Astrocyte (in vitro differentiated cells and primary cell): ENCODE measurements around the gene KCNMB2. TPM values are rescaled to one million over a fixed set of nuclear protein-coding genes. Genes with fewer than 3 reads are reported as not detected.

Source experiments
- DNase-seq: peaks from one replicate; pipeline ENCODE4 v3.0.0-alpha.2; 2010; ENCODE audit warnings: low read depth
- FAIRE-seq: peaks from 2 replicates; lab custom pipeline; 2011; peaks lifted over from hg19 to GRCh38; lab: Jason Lieb, UNC
- H2AFZ ChIP-seq: 2 replicates; pipeline ENCODE4 v1.6.0; 2012; ENCODE audit warnings: low read depth, low read length, inconsistent platforms
- H3K27ac ChIP-seq: 2 replicates; pipeline ENCODE4 v1.5.1; 2011; ENCODE audit warnings: low read depth, low read length, inconsistent platforms
- H3K27me3 ChIP-seq: 2 replicates; pipeline ENCODE4 v1.6.0; 2011; ENCODE audit warnings: low read length, inconsistent platforms; ENCODE audit not compliant: insufficient read depth
- H3K36me3 ChIP-seq: 2 replicates; pipeline ENCODE4 v1.5.1; 2011; ENCODE audit warnings: low read length, inconsistent platforms; ENCODE audit not compliant: insufficient read depth
- H3K4me1 ChIP-seq: 2 replicates; pipeline ENCODE4 v1.5.1; 2011; ENCODE audit warnings: low read length, inconsistent platforms; ENCODE audit not compliant: insufficient read depth
- H3K4me2 ChIP-seq: 2 replicates; pipeline ENCODE4 v1.6.0; 2012; ENCODE audit warnings: low read length, inconsistent platforms
- H3K4me3 ChIP-seq: 2 replicates; pipeline ENCODE4 v1.5.1; 2011; ENCODE audit warnings: low read depth, mild to moderate bottlenecking, low read length, inconsistent platforms; ENCODE audit not compliant: insufficient read depth
- H3K79me2 ChIP-seq: 2 replicates; pipeline ENCODE4 v1.6.0; 2012; ENCODE audit warnings: mild to moderate bottlenecking, low read length, inconsistent platforms; ENCODE audit not compliant: insufficient read depth
- H3K9ac ChIP-seq: 2 replicates; pipeline ENCODE4 v1.6.0; 2012; ENCODE audit warnings: mild to moderate bottlenecking, low read length, inconsistent platforms
- H3K9me3 ChIP-seq: 2 replicates; pipeline ENCODE4 v1.5.1; 2012; ENCODE audit warnings: low read depth, mild to moderate bottlenecking, low read length, inconsistent platforms; ENCODE audit not compliant: insufficient read depth
- H4K20me1 ChIP-seq: 2 replicates; pipeline ENCODE4 v1.6.0; 2012; ENCODE audit warnings: low read length, inconsistent platforms; ENCODE audit not compliant: insufficient read depth
- H3K27ac Mint-ChIP-seq: one replicate; pipeline ENCODE4 v1.8.0; 2021; ENCODE audit warnings: mild to moderate bottlenecking, mixed read lengths; ENCODE audit not compliant: unreplicated experiment
- H3K27me3 Mint-ChIP-seq: one replicate; pipeline ENCODE4 v1.8.0; 2021; ENCODE audit warnings: low read depth, mixed read lengths; ENCODE audit not compliant: unreplicated experiment
- H3K36me3 Mint-ChIP-seq: one replicate; pipeline ENCODE4 v1.8.0; 2021; ENCODE audit warnings: low read depth, mixed read lengths; ENCODE audit not compliant: unreplicated experiment
- H3K4me1 Mint-ChIP-seq: one replicate; pipeline ENCODE4 v1.8.0; 2021; ENCODE audit warnings: low read depth, mixed read lengths; ENCODE audit not compliant: unreplicated experiment
- H3K4me3 Mint-ChIP-seq: one replicate; pipeline ENCODE4 v1.8.0; 2021; ENCODE audit warnings: mild to moderate bottlenecking, moderate library complexity, mixed read lengths; ENCODE audit not compliant: unreplicated experiment
- H3K9me3 Mint-ChIP-seq: one replicate; pipeline ENCODE4 v1.8.0; 2021; ENCODE audit warnings: mild to moderate bottlenecking, mixed read lengths; ENCODE audit not compliant: unreplicated experiment
- EZH2 ChIP-seq: IDR thresholded peaks from 2 replicates; pipeline ENCODE4 v1.6.1; 2012; ENCODE audit warnings: mild to moderate bottlenecking, low read length, inconsistent platforms; ENCODE audit not compliant: insufficient read depth
- total RNA-seq: library from RNA; stranded (reverse); gene quantifications from 2 replicates; pipeline ENCODE4 v1.2.1, GENCODE V29; 2021
- TF ChIP-seq, protein P1 (sequence below): IDR thresholded peaks from 2 replicates; pipeline ENCODE4 v1.5.1; 2011; ENCODE audit warnings: low read depth, mild to moderate bottlenecking, inconsistent platforms, low read length, moderate library complexity; ENCODE audit not compliant: insufficient read depth

The KCNMB2 gene
- total RNA-seq, 1 donor from 2014 or later = not detected

DNA sequence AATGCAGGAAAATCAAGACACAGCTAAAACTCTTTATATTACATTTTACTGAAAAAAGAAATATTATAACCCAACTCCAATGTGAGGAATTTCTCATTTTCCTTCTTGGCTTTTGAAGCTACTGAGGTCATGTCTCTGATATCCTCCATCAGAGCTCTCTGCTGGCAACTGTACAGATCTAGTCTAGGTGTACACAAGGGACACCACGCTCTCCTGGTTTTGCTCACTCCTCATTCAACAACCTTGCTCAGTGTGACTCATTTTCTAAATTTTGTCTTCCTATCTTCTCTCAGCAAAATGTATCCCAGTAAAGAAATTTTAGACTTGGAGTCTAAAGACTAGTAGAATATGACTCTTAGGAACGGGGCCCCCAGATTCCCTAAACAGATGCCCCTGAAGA, 144.3 kb downstream of the KCNMB2 start:
- Histone ChIP-seq H3K27ac (no peak overlapping the region), H3K27me3 (no peaks in the 10 kb centered on the region), H2AFZ (no peak overlapping the region), H3K4me3 (no peak overlapping the region), H3K4me1 (no peaks in the 10 kb centered on the region), H3K4me2 (no peak overlapping the region), H4K20me1 (no peaks in the 10 kb centered on the region), H3K79me2 (no peaks in the 10 kb centered on the region), H3K9ac (no peak overlapping the region), H3K9me3 (peaks cover 3% of the 10 kb centered on the region), H3K36me3 (no peaks in the 10 kb centered on the region)
- no peak overlapping the region for H3K4me3 Mint-ChIP-seq
- no peaks in the 10 kb centered on the region for H3K36me3 Mint-ChIP-seq
- TF ChIP-seq, protein P1, sequence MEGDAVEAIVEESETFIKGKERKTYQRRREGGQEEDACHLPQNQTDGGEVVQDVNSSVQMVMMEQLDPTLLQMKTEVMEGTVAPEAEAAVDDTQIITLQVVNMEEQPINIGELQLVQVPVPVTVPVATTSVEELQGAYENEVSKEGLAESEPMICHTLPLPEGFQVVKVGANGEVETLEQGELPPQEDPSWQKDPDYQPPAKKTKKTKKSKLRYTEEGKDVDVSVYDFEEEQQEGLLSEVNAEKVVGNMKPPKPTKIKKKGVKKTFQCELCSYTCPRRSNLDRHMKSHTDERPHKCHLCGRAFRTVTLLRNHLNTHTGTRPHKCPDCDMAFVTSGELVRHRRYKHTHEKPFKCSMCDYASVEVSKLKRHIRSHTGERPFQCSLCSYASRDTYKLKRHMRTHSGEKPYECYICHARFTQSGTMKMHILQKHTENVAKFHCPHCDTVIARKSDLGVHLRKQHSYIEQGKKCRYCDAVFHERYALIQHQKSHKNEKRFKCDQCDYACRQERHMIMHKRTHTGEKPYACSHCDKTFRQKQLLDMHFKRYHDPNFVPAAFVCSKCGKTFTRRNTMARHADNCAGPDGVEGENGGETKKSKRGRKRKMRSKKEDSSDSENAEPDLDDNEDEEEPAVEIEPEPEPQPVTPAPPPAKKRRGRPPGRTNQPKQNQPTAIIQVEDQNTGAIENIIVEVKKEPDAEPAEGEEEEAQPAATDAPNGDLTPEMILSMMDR = no peak
- no peak for TF ChIP-seq EZH2
- FAIRE-seq (no peak), DNase-seq (no peak)
- peaks cover 9% of the 10 kb centered on the region for H3K27me3 Mint-ChIP-seq
- H3K27ac Mint-ChIP-seq = no peak overlapping the region
- no peaks in the 10 kb centered on the region for H3K4me1 Mint-ChIP-seq
- no peaks in the 10 kb centered on the region for H3K9me3 Mint-ChIP-seq

DNA sequence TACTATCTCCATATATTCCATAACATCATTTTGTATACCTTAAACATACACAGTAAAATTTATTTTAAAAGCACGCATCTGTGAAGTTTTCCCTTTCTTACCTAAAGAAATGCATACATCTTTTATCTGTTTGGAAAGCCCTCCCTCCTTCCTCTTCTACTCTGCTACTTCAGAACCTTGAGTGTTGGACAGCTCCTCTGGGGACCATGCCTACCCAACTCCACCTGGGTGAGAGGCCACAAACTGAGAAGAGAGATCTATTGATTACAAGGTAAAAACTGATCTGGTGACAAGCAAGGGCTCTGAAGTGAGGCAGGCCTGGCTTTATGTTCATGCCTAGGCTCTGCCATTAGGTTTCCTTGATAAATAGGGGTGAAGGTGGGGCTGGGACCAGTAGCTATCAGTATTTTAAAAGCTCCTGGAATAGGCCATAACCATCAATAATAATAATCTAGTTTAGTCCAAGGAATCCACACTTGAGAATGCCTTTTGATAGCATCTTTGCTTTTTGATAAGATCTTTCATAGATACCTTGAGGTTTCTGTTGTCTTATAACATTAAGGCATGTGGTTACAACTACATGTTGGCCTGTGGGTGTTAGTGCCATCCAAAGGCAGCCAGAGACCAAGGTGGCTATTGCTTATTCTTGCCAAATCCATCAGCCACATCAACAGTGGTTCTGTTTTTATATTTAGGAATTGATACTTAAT, 148.8 kb downstream of the KCNMB2 start:
- Histone ChIP-seq H3K4me2 (no peak overlapping the region), H3K4me1 (no peaks in the 10 kb centered on the region), H3K79me2 (no peaks in the 10 kb centered on the region), H3K4me3 (no peak overlapping the region), H3K27ac (no peak overlapping the region), H4K20me1 (no peaks in the 10 kb centered on the region), H3K9me3 (peaks cover 3% of the 10 kb centered on the region), H3K9ac (no peak overlapping the region), H2AFZ (no peak overlapping the region), H3K36me3 (no peaks in the 10 kb centered on the region), H3K27me3 (no peaks in the 10 kb centered on the region)
- Mint-ChIP-seq H3K36me3 (no peaks in the 10 kb centered on the region), H3K4me1 (no peaks in the 10 kb centered on the region), H3K27ac (no peak overlapping the region), H3K4me3 (no peak overlapping the region), H3K9me3 (no peaks in the 10 kb centered on the region), H3K27me3 (peaks cover 3% of the 10 kb centered on the region)
- no peak for TF ChIP-seq EZH2
- TF ChIP-seq, protein P1 = no peak
- no peak for FAIRE-seq
- no peak for DNase-seq

DNA sequence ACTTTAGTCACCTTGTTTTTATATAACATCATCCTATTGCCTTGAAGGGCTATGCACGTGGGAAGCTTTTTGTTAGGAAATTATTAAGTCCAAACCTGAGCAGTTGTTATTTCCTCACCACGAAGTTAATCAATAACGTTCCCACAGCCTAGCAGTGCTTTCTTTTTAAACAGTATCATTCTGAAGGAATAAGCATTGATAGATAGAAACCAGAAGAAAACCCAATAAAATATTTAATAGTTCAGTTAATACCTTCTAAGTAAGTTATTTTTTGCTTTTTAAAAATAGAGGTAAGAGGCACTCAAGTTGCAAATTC, 149.3 kb downstream of the KCNMB2 start:
- Mint-ChIP-seq H3K27ac (no peak overlapping the region), H3K4me3 (no peak overlapping the region), H3K36me3 (no peaks in the 10 kb centered on the region), H3K4me1 (no peaks in the 10 kb centered on the region), H3K27me3 (peaks cover 3% of the 10 kb centered on the region), H3K9me3 (no peaks in the 10 kb centered on the region)
- Histone ChIP-seq H3K4me2 (no peak overlapping the region), H3K9me3 (peaks cover 3% of the 10 kb centered on the region), H3K27me3 (no peaks in the 10 kb centered on the region), H2AFZ (no peak overlapping the region), H3K27ac (no peak overlapping the region), H3K36me3 (no peaks in the 10 kb centered on the region), H3K4me3 (no peak overlapping the region), H3K79me2 (no peaks in the 10 kb centered on the region), H3K4me1 (no peaks in the 10 kb centered on the region), H4K20me1 (no peaks in the 10 kb centered on the region), H3K9ac (no peak overlapping the region)
- FAIRE-seq (no peak), DNase-seq (no peak)
- TF ChIP-seq, protein P1 = no peak
- TF ChIP-seq EZH2 = no peak
